B cell (primary cell): ENCODE measurements around the gene KRTAP10-1. TPM values are rescaled to one million over a fixed set of nuclear protein-coding genes. Genes with fewer than 3 reads are reported as not detected.

ENCODE experiments used
- ATAC-seq: fragments of 200-7000 bp; cut with Tn5 transposase; one replicate; pipeline ENCODE4 v1.10.0; 2021; ENCODE audit warnings: low read depth, mild to moderate bottlenecking, moderate number of reproducible peaks, moderate library complexity
- CTCF ChIA-PET: fragments of 350-600 bp; sonication (Branson Sonifier 250); formaldehyde crosslinking; loops from one replicate; lab custom pipeline; 2021; ENCODE audit warnings: antibody characterized with exemption, inconsistent platforms; lab: Charles Lee
- POLR2A ChIA-PET: fragments of 350-600 bp; sonication (Branson Sonifier 250); formaldehyde crosslinking; loops from one replicate; lab custom pipeline; 2021; ENCODE audit warnings: antibody characterized with exemption; lab: Charles Lee
- DNase-seq: peaks from one replicate; pipeline ENCODE4 v3.0.0; 2013
- H2AFZ ChIP-seq: 2 replicates; pipeline ENCODE4 v1.6.1; 2012; ENCODE audit warnings: mild to moderate bottlenecking, low read depth, low read length; ENCODE audit not compliant: insufficient read depth, poor library complexity, severe bottlenecking
- H3K27ac ChIP-seq, 2 donors: 1 replicate in 1 of 2; 2 replicates in 1 of 2; pipeline ENCODE4 v1.5.1; 2012 to 2013; ENCODE audit warnings: low read length in 2 of 2, mild to moderate bottlenecking in 2 of 2, moderate library complexity in 1 of 2
- H3K27me3 ChIP-seq, 4 experiments: fragments of 200-600 bp in 1 of 4; sonication (generic) in 1 of 4; replicated peaks in 1 of 4; 1 replicate in 2 of 4; 2 replicates in 2 of 4; pipeline versions ENCODE4 v1.6.1 to v1.7.0; 2013 to 2016; ENCODE audit warnings: low read length in 3 of 4, mild to moderate bottlenecking in 2 of 4, mixed read lengths in 1 of 4, moderate library complexity in 1 of 4; ENCODE audit not compliant: insufficient read depth in 4 of 4, control insufficient read depth in 3 of 4; ENCODE audit errors: control extremely low read depth in 1 of 4
- H3K36me3 ChIP-seq, 2 experiments: replicated peaks in 1 of 2; 1 replicate in 1 of 2; 2 replicates in 1 of 2; pipeline versions ENCODE4 v1.6.1 to v1.7.1; 2013; ENCODE audit warnings: low read length in 1 of 2; ENCODE audit not compliant: insufficient read depth in 2 of 2, control insufficient read depth in 1 of 2; ENCODE audit errors: control extremely low read depth in 1 of 2, extremely low read depth in 1 of 2
- H3K4me1 ChIP-seq, 2 donors: fragments of 200-600 bp in 1 of 2; sonication (generic) in 1 of 2; 1 replicate in 1 of 2; 2 replicates in 1 of 2; pipeline versions ENCODE4 v1.5.1 to v1.6.1; 2013 to 2017; ENCODE audit warnings: low read length in 2 of 2; ENCODE audit not compliant: control insufficient read depth in 2 of 2, insufficient read depth in 2 of 2
- H3K4me2 ChIP-seq: replicated peaks from 2 replicates; pipeline ENCODE3; 2012; ENCODE audit warnings: mild to moderate bottlenecking, low read depth, low read length; ENCODE audit not compliant: poor library complexity, severe bottlenecking
- H3K4me3 ChIP-seq, 5 experiments: fragments of 200-600 bp in 1 of 5; sonication (generic) in 1 of 5; 1 replicate in 3 of 5; 2 replicates in 2 of 5; pipeline versions ENCODE4 v1.5.1 to v1.7.0; 2011 to 2016; ENCODE audit warnings: low read length in 4 of 5, mild to moderate bottlenecking in 4 of 5, low read depth in 2 of 5, control low read depth in 1 of 5, moderate library complexity in 1 of 5; ENCODE audit not compliant: insufficient read depth in 1 of 5; ENCODE audit errors: control extremely low read depth in 1 of 5, extremely low read depth in 1 of 5
- H3K79me2 ChIP-seq: fragments of 200-600 bp; sonication (generic); one replicate; pipeline ENCODE4 v1.6.0; 2016; ENCODE audit warnings: low read length; ENCODE audit not compliant: control insufficient read depth, insufficient read depth
- H3K9ac ChIP-seq: fragments of 200-600 bp; sonication (generic); 2 replicates; pipeline ENCODE4 v1.6.1; 2017; ENCODE audit warnings: mild to moderate bottlenecking, low read length, moderate library complexity
- H3K9me3 ChIP-seq, 3 donors: one replicate each; pipeline versions ENCODE4 v1.6.1 to v1.7.1; 2013; ENCODE audit warnings: low read length in 2 of 3; ENCODE audit not compliant: control insufficient read depth in 2 of 3, insufficient read depth in 1 of 3; ENCODE audit errors: control extremely low read depth in 1 of 3
- H4K20me1 ChIP-seq: 2 replicates; pipeline ENCODE4 v1.6.0; 2012; ENCODE audit warnings: mild to moderate bottlenecking, low read length; ENCODE audit not compliant: insufficient read depth, control insufficient read depth, poor library complexity, severe bottlenecking
- H3K27ac Mint-ChIP-seq: one replicate; pipeline ENCODE4 v1.8.0; 2021; ENCODE audit warnings: mixed read lengths
- H3K27me3 Mint-ChIP-seq: one replicate; pipeline ENCODE4 v1.8.0; 2021; ENCODE audit warnings: mixed read lengths
- H3K4me1 Mint-ChIP-seq: one replicate; pipeline ENCODE4 v1.8.0; 2021; ENCODE audit warnings: mixed read lengths
- H3K4me3 Mint-ChIP-seq: one replicate; pipeline ENCODE4 v1.8.0; 2021; ENCODE audit warnings: mixed read lengths
- H3K9me3 Mint-ChIP-seq: one replicate; pipeline ENCODE4 v1.8.0; 2022; ENCODE audit warnings: mixed read lengths; ENCODE audit not compliant: insufficient read depth
- CTCF ChIP-seq: fragments of 200-600 bp; IDR thresholded peaks from one replicate; pipeline ENCODE4 v1.8.0; 2022; ENCODE audit warnings: antibody characterized with exemption, mild to moderate bottlenecking
- EZH2 ChIP-seq: IDR thresholded peaks from 2 replicates; pipeline ENCODE4 v1.6.1; 2012; ENCODE audit warnings: borderline replicate concordance, low read depth, mild to moderate bottlenecking, moderate library complexity, low read length; ENCODE audit not compliant: insufficient read depth, poor library complexity, severe bottlenecking
- whole genome bisulfite sequencing: methylation state at CpG from one replicate; pipeline ENCODE4 v1.1.5; 2013; ENCODE audit warnings: missing lambda C conversion rate; ENCODE audit not compliant: insufficient coverage; 5-methylcytosine and 5-hydroxymethylcytosine counted together
- intact Hi-C: fragments of 100-400 bp; cut with micrococcal nuclease; formaldehyde crosslinking; loops from one replicate; pipeline ENCODE4 v1.10.0; 2022
- polyA plus RNA-seq: library from polyadenylated mRNA; depleted of rRNA; stranded (reverse); fragments of >200 nt; gene quantifications from 2 replicates; pipeline ENCODE4 v1.2.3, GENCODE V29; 2012
- total RNA-seq, 2 donors: library from RNA; stranded (reverse); fragments of 120-200 nt in 1 of 2; gene quantifications; 1 replicate in 1 of 2; 2 replicates in 1 of 2; pipeline versions ENCODE4 v1.2.3 to v1.2.4, GENCODE V29; 2013 to 2022

The KRTAP10-1 gene
- total and polyA plus RNA-seq, 2 donors (not counting 1 experiment from before 2014, with no cell fraction given) = not detected

GRCh38 chr21:44552136-44552535, 12.1 kb upstream of the KRTAP10-1 start:
- DNase-seq (no peak), ATAC-seq (no peak)
- no peak overlapping the region for H3K27ac Mint-ChIP-seq
- peaks cover 0 to 21% (median 2%) of the 10 kb centered on the region in 3 donors for H3K9me3 ChIP-seq
- H3K4me1 Mint-ChIP-seq = peaks cover 14% of the 10 kb centered on the region
- peaks cover 5 to 14% of the 10 kb centered on the region in 2 donors for H3K4me1 ChIP-seq
- 95% methylated on average over 6 of the region's 6 CpGs for WGBS
- ChIA-PET CTCF (no interaction called here), POLR2A (no interaction called here)
- H3K4me2 ChIP-seq = no peak overlapping the region
- no peak overlapping the region for H3K4me3 ChIP-seq
- no peak overlapping the region for H3K9ac ChIP-seq
- H3K9me3 Mint-ChIP-seq = peaks cover under 1% of the 10 kb centered on the region
- no peak overlapping the region for H2AFZ ChIP-seq
- TF ChIP-seq EZH2 (no peak), CTCF (no peak)
- no peak overlapping the region for H3K27ac ChIP-seq
- peaks cover 61% of the 10 kb centered on the region for H3K27me3 Mint-ChIP-seq
- no peaks in the 10 kb centered on the region for H4K20me1 ChIP-seq
- no peaks in the 10 kb centered on the region for H3K79me2 ChIP-seq
- peaks cover 0 to 25% (median 3%) of the 10 kb centered on the region in 4 experiments for H3K27me3 ChIP-seq
- H3K36me3 ChIP-seq = no peaks in the 10 kb centered on the region
- intact Hi-C loops = no loop called here
- no peak overlapping the region for H3K4me3 Mint-ChIP-seq

GRCh38 chr21:44551340-44551961, 11.5 kb upstream of the KRTAP10-1 start, which contains the start of gene KRTAP10-2:
KRTAP10-2 (minus strand) TSS chr21:44551505; CDS start chr21:44551458, 47 bp downstream.
- Histone ChIP-seq H4K20me1 (no peaks in the 10 kb centered on the region), H3K27me3 (peaks cover 0 to 19% (median 3%) of the 10 kb centered on the region in 4 experiments), H2AFZ (no peak within 1 kb of the TSS), H3K4me3 (no peak within 1 kb of the TSS), H3K79me2 (no peaks in the 10 kb centered on the region), H3K4me2 (no peak within 1 kb of the TSS), H3K4me1 (peaks cover 5 to 8% of the 10 kb centered on the region in 2 donors), H3K9me3 (peaks cover 0 to 23% (median 9%) of the 10 kb centered on the region in 3 donors), H3K9ac (no peak within 1 kb of the TSS), H3K36me3 (no peaks in the 10 kb centered on the region), H3K27ac (no peak within 1 kb of the TSS)
- DNase-seq (no peak), ATAC-seq (no peak)
- intact Hi-C loops = no loop called here
- Mint-ChIP-seq H3K9me3 (peaks cover 6% of the 10 kb centered on the region), H3K4me3 (no peak within 1 kb of the TSS), H3K27ac (no peak within 1 kb of the TSS), H3K27me3 (peaks cover 63% of the 10 kb centered on the region), H3K4me1 (peaks cover 8% of the 10 kb centered on the region)
- 80% methylated on average over 16 of the region's 17 CpGs for WGBS
- ChIA-PET POLR2A (no interaction called here), CTCF (interaction anchor here (0.7 kb wide), 1 partner anchor 940 kb away, joined by 3 read pairs; no protein-coding TSS in a partner anchor)
- TF ChIP-seq CTCF = no peak
- no peak for TF ChIP-seq EZH2
